Left colon (tissue), 2 donors: ENCODE results near the gene COA6. TPM values are rescaled to one million over a fixed set of nuclear protein-coding genes. Genes with fewer than 3 reads are reported as not detected.
"Not testable (repeated sequence)": the region's sequence is repeated elsewhere in the genome, so short reads cannot be mapped to it uniquely, and the experiment has no call there.

ENCODE experiments used
- ATAC-seq: fragments of 200-7000 bp; cut with Tn5 transposase; one replicate; pipeline ENCODE4 v1.9.1; 2020; ENCODE audit warnings: mild to moderate bottlenecking, moderate library complexity
- DNase-seq, 2 donors: peaks; one replicate each; pipeline ENCODE4 v3.0.0-alpha.2; 2020
- intact Hi-C, 2 donors: fragments of 100-400 bp; cut with DNase I in 1 of 2; cut with micrococcal nuclease in 1 of 2; formaldehyde crosslinking; loops; one replicate each; pipeline versions ENCODE4 v1.11.2 to v1.14.0; 2022; cut with DNase I, micrococcal nuclease
- total RNA-seq, 2 donors: library from RNA; stranded (reverse); fragmentation: NEBNext Ultra II Directional; extraction: Animal tissue kit (Norgen Biotek cat#: 25700); gene quantifications; one replicate each; pipeline ENCODE4 v1.2.1, GENCODE V29; 2021
- donor health status: DM: no; HTN: no; CAD: no.
- donor health status: DM: yes; HTN: yes; CAD: no.

The COA6 gene
- total RNA-seq, 2 donors from 2014 or later, result 29.7 to 35.6 TPM

DNA sequence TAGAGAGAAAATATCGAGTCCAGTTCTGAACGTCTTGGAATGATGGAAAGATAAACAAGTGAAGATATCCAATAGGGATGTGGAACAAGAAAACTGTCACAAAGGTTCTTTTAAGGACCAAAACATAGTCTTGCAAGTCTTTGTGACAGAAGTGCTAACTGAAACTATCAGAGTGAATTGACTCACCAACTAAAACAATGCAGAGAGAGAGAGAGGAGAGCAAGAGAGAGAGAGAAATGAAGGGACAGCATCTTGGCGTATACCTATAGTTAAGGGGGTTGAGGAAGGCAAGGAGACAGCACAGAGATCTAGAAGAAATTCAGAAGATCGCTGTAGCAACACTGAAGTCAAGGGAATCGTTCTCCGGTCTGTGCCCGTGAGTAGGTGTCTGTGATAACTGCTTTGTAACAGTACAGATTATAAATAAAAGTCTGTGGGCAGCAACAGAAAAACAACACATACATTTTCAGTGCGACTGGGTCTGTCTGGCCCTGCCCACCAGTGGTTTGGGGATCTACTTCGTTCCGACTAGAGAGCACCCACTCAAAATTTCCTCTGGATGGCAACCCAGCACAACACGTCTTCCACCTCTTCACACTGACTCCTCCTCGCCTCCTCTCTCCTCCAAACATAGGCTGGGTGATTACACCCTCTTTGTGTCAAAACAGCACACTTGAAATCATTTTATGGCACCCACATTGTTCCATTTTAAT lies 4.8 kb upstream of the COA6 start:
- intact Hi-C loops, result no loop called here
- ATAC-seq (no peak), DNase-seq (no peak)

DNA sequence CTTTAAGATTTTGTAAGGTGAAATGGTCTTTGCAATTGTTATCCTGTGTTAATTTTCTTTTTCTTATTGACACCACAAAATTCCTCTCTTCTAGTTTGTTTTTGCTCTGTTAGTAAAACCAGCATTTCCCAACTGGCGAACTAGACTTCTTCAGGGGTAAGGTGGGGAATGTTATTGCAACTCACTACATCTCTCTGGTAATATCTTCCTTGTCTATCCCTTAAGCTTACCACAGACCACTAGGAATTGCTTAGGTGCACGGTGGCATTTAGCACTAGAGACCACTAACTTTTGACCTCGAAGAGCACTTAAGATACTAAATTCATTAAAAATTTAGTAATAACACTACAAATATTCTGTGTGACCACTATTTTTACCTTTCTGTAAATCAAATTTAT lies 4.2 kb upstream of the COA6 start:
- intact Hi-C loops, result no loop called here
- DNase-seq (no peak), ATAC-seq (no peak)

DNA sequence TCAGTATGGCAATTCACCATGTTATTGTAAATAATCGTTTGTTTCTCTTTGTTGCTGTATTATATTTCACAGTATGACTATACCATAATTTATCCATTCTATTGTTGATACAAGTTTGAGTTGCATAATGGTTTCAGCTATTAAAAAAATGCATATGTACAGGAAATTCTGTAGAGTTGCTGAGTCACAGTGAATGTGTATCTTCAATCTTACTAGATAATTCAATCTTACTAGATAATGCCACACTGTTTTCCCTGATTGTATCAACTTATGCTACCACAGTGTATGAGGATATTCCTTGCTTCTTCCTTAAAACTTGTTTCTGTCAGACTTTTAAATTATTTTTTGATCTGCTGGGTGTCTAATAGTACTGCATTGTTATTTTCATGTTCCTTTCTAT lies 3.5 kb upstream of the COA6 start:
- DNase-seq, result no peak
- intact Hi-C loops, result no loop called here
- no peak for ATAC-seq

DNA sequence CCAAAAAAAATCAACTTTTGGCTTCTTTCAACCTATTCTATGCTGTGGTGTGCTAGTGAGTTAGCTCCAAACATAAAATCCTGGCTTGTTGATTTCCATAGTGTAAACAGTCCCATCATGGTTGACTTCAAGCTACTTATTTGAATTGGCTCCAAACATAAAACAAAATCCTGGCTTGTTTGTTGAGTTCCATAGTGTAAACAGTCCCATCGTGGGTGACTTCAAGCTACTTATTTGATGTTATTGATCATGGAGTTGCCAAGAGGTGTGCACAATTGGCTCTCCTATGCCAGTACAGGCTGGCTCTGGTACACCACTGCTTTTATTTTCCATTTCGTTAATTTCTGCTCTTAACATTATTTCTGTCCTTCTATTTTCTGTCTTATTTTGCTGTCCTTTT lies 1.8 kb upstream of the COA6 start:
- intact Hi-C loops, result no loop called here
- no peak for DNase-seq
- ATAC-seq, result no peak

DNA sequence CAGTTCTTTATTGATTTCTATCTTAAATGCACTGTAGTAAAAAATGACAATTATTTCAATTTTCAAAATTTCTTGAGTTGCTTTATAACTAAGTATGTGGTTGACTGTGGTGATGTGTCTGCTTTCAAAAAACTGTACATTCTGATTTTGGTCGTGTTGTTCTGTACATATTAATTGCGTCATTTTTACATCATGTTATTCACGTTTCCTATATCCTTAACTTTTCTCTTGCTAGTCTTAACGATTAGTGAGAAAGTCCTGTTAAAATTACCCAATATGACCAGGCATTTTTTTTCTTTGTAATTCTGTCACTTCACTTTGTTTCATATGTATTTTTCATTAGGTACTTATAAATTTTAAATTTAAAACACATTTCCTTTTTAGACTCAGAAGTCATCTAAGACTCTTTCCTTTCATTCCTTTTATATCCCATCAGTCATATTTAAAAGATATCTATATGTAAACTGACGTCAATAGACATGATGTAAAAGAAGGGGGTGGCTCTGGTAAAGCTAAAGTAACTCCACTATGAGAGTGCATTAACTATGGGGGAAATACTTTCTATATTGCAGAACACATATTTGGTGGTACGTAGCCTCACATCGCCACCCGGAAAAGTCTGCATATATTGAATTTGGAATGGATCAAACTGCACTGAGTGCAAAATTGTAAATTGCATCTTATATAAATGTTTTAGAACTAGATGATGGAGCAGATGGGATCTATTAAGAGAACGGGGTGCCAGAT lies 1.1 kb upstream of the COA6 start:
- intact Hi-C loops, result no loop called here
- peak; percentile 13 for ATAC-seq
- no peak for DNase-seq

DNA sequence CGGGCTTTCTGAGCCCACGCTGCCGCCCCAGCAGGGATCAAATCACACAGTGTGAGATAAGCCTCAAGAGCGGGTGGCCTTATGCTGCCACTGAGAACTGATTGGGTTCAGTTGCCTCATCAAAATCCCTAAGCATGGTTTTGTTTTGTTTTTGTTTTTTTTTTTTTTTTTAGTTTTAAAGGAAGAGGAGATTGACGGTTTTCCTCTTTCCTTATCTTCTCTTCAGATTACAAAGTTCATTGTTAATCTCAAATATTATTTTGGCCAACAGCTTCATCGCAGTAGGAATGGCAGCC lies 651 bp downstream of the COA6 start:
- ATAC-seq (peak; percentile 36), DNase-seq (no peak)
- intact Hi-C loops, result no loop called here

DNA sequence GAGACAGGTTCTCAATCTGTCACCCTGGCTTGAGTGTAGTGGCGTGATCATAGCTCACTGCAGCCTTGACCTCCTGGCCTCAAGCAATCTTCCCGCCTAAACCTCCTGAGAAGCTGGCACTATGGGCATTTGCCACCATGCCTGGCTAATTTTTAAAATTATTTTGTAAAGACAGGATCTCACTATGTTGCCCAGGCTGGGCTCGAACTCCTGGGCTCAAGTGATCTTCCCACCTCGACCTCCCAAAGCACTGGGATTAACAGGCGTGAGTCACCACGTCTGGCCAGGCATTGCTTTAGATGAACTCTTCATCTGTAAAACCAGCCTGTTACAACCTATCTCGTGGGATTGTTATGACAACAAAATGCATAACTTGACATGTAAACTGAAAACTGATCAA lies 2.4 kb downstream of the COA6 start:
- intact Hi-C loops, result no loop called here
- DNase-seq, result no peak
- no peak for ATAC-seq

DNA sequence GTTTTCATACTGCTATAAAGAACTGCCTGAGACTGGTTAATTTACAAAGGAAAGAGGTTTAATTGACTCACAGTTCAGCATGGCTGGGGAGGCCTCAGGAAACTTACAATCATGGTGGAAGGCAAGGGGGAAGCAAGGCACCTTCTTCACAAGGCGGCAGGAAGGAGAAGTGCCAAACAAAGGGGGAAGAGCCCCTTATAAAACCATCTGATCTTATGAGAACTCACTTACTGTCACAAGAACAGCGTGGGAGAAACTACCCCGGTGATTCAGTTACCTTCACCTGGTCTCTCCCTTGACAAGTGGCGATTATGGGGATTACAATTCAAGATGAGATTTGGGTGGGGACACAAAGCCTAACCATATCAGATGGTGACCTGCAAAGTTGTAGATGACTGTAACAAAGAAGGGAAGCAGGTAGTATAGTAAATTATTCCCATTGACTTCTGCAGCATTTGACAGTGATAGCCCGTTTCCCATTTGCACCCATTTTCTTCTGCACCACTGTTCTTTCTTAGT lies 6.4 kb downstream of the COA6 start:
- not testable (repeated sequence) for DNase-seq

DNA sequence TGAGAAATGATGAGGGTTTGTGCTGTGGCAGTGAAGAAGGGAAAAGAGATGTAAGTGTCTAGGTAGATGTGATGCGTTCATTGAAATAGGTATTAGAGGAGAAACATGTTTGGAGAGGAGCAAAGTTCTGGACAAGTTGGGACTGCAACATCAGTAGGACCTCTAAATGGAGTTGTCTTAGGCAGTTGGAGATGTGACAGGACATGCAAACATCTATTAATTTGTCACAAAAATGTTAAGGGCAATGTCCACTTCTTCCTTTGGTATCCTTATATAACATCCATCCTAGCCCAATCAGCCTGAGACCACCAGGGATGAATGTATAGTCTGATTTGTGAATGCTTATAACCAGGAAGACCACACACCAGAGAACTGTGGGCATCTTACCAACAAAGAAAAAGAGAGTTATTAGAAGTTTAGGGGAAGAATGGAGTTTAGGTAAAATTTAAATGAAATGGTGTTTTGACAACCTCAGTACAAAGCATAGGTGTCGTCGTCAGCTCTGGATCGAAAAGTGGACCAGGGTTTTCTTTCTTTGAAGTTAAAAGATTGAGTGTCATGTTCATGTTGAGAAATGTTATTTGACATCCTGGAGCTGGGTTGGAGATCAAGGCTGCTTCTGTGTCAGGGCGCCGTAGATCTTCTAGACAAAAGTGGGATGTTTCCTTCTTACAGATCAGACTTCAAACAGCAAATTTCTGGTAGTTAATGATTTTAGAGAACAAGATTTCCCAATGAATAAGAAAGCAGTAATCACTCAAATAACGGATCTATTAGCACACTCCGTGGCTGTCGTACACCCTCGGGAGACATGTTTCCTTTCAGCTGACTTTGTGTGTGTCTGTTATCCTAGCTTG lies 8.7 kb downstream of the COA6 start:
- intact Hi-C loops, result no loop called here
- ATAC-seq (no peak), DNase-seq (no peak)

More for the DNA sequence above, 6.4 kb downstream of the COA6 start:
- intact Hi-C loops, ATAC-seq: not testable (repeated sequence)

DNA sequence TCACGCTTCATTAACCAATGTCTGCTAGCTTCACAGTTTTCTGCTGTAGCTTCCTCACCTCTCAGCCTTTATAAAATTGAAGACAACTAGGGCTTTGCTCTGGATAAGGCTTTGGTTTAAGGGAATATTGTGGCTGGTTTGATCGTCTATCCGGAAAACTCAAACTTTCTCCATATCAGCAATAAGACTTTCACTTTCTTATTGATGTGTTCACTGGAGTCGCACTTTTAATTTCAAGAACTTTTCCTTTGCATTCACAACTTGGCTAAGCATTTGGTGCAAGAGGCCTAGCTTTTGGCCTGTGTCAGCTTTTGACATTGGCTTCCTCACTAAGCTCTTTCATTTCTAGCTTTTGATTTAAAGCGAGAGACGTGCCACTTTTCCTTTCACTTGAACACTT lies 12.9 kb downstream of the COA6 start:
- ATAC-seq, result no peak
- intact Hi-C loops, result no loop called here
- DNase-seq, result no peak

DNA sequence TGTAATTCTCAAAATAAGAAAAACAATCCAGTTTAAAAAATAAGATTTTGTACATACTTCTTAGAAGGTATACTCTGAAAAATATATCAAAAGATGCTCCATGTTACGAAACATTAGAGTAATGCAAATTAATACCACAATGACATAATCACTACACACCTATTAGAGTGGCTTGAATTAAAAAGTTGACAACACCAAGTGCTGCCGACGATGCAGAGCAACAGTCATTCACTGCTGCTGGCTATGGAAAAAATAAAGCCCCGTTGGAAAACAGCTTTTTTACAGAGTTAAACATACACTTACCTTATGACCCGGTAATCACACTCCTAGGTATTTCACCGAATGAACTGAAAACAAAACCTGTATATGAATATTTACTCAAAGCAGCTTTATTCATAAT lies 14.8 kb downstream of the COA6 start:
- DNase-seq (no peak), ATAC-seq (no peak)
- intact Hi-C loops, result no loop called here

DNA sequence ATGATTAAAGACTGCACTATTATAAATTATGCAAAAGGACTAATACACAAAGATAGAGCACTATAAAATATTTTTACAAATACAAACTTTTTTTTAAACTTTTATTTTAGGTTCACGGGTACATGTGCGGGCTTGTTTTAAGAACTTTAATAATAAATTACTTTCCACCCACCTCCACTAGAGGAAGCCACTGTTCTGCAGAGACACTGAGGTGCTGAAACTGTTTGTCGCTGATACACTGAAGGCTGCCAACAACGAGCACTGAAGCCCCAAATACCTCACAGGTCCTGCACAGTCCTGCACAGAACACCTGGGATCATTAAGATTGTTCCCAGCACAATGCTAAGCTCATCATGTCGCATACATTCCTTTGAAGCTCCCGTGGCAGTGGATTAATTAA lies 19.9 kb downstream of the COA6 start:
- intact Hi-C loops, result no loop called here
- DNase-seq, result no peak
- no peak for ATAC-seq

DNA sequence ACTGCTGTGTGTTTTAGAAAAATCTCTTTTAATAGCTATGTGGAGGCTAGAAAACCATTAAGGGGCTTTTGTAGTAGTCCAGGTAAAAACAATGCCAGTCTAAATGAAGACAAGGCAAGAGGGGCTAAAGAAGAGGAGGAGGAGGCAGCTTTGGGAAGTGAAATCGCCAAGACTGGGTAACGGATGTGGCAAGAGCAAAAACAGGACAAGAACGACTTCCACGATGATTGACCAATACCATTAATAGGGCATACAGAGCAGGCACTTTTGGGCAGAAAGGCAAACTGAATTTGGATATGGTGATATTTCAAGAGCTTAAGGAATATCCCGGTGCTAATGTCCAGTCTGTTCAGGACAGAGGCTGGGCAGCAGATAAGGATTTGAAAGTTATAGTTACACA lies 22.0 kb downstream of the COA6 start:
- DNase-seq, result no peak
- intact Hi-C loops, result no loop called here
- no peak for ATAC-seq

DNA sequence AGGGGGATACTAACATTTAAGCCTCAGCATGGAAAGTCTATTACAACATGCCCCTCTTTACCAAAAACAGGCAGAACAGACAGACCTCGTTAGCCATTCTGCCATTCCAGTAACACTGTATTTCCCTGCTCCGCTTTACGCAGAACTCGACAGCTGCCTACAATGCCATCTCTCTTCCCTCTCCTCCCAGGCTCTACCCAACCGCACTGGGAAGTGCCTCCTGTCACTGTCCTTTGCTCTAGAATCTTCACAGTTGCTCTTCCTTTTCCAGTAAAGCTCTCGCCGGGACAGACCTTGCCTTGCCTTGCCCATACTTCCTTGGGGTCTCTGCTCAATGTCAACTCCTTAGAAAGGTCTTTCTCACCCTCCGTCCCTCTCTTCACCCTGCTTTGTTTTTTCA lies 22.8 kb downstream of the COA6 start:
- intact Hi-C loops, result no loop called here
- ATAC-seq, result no peak
- no peak for DNase-seq

DNA sequence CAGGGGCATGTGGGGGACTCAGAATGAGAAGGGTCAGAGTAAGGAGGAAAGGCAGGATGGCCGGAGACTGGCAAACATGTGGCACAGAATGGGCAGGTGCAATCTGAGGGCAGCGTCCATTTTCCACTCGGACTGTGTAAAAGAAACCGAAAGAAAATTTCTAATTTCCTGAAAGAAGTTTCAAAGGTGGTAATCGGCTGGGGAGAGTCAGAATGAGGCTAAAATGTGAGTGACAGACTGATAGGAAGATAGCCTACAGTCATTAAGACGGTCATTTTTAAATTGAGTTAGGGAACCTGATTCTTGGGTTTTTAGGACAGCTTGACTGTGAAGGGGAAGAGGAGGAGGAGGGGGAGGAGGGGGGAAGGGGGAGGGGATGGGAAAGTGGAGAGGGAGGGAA lies 23.6 kb downstream of the COA6 start:
- no peak for ATAC-seq
- intact Hi-C loops, result no loop called here
- no peak for DNase-seq

DNA sequence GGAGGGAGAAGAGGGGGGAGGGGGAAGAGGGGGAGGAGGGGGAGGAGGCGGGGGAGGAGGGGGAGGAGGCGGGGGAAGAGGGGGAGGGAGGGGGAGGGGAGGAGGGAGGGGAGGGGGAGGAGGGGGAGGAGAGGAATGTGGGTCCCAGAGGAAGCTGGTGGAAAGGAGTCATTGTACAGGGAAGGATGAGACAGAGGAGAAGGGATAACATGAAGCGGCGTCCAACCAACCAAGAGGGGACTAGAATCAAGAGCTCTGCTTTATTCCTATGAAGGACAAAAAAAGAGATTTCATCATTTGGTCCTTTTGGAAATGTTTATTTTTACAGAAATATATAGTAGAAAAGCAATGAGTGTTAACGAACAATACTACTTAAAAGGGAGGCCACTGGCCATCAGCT lies 24.5 kb downstream of the COA6 start:
- ATAC-seq, result no peak
- DNase-seq, result no peak
- intact Hi-C loops, result no loop called here

DNA sequence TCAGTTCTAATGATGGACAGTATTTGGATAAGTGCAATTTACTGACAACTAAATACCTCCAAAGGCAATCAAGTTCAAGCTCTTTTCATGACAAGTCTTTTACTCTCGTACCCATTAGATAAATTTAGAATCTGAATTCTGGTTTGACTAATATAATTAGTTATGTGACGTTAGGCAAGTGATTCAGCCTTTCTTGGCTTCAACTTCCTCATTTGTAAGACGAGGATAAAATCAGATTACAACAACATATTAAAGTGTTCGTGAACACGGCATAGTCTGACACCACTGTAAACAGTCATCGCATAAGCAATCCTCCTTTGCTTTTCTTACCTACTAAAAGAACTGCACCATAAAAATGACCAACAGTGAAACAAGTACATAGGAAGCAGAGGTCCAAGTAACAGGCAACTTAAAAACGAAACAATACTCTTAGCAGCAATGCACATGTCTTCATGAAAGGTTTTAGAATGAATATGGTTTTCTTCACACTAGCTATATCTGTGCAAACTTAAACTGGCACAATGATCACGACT lies 25.7 kb downstream of the COA6 start:
- no peak for DNase-seq
- ATAC-seq, result no peak
- intact Hi-C loops, result no loop called here

DNA sequence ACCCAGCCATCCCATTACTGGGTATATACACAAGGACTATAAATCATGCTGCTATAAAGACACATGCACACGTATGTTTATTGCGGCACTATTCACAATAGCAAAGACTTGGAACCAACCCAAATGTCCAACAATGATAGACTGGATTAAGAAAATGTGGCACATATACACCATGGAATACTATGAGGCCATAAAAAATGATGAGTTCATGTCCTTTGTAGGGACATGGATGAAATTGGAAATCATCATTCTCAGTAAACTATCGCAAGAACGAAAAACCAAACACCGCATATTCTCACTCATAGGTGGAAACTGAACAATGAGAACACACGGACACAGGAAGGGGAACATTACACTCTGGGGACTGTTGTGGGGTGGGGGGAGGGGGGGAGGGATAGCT lies 26.3 kb downstream of the COA6 start:
- DNase-seq, ATAC-seq, intact Hi-C loops: not testable (repeated sequence)

DNA sequence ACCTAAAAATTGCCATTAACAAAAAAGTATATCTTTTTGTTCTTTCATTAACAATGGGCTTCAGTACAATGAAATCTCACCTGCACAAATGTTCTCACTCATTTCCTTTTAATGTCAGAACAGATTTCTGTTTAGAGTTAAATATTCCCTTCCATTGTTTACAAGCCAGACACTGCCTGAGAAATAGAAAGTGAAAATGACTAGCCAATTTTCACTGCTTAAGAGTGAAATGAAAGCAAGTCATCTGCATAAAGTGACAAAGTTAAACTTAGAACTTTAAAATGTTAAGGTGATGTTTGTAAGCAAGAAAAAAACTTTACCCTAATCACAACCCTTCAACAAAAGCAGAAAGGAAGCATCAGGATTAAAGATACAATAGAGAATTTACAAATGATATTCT lies 27.5 kb downstream of the COA6 start:
- no peak for DNase-seq
- peak; percentile 60 for ATAC-seq
- intact Hi-C loops, result no loop called here

DNA sequence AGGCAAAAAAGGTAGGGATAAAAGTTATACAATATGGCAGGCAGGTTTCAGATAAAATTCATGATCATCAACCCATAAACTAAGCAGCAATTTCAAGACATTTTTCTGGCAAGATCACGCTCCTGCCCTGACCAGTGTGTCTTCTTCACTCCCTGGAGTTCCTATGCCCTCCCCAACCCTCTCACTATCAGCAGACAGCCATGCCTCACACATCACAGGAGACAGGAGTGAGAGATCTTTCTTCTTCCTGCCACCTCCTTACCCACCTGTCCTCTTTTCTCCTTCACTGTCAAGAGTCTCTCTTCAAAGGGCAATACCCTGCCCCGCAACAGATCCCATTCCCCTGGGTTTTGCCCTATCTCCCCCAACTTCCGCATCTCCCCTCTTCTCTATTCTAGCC lies 28.4 kb downstream of the COA6 start:
- DNase-seq, result no peak
- intact Hi-C loops, result no loop called here
- ATAC-seq, result no peak
